Thyroid gland (tissue), 4 donors: ENCODE results near the gene TBATA.

Source experiments
- POLR2A ChIP-seq, 2 donors: fragments of 450-650 bp; IDR thresholded peaks; one replicate each; pipeline ENCODE4 v1.6.1; 2017; ENCODE audit warnings: antibody characterized with exemption in 2 of 2, mild to moderate bottlenecking in 2 of 2, moderate library complexity in 1 of 2
- TF ChIP-seq, protein P1 (sequence below), 6 experiments: fragments of 200-600 bp in 3 of 6; fragments of 450-650 bp in 3 of 6; sonication (generic) in 3 of 6; IDR thresholded peaks; one replicate each; pipeline ENCODE4 v1.5.1; 2016 to 2019; ENCODE audit warnings: antibody characterized with exemption in 6 of 6, mild to moderate bottlenecking in 2 of 6, inconsistent platforms in 1 of 6, moderate library complexity in 1 of 6

DNA sequence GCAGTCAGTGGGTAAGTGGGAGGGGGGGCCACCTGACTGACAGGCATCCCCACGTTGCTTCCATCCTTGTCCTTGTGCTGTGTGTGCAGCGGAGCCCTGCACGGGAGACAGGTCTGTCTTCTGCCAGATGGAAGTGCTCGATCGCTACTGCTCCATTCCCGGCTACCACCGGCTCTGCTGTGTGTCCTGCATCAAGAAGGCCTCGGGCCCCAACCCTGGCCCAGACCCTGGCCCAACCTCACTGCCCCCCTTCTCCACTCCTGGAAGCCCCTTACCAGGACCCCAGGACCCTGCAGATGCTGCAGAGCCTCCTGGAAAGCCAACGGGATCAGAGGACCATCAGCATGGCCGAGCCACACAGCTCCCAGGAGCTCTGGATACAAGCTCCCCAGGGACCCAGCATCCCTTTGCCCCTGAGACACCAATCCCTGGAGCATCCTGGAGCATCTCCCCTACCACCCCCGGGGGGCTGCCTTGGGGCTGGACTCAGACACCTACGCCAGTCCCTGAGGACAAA is 24.8 kb downstream of the TBATA start:
- TF ChIP-seq POLR2A (IDR thresholded peaks at IDR 0.05): no peak
- TF ChIP-seq, protein P1, sequence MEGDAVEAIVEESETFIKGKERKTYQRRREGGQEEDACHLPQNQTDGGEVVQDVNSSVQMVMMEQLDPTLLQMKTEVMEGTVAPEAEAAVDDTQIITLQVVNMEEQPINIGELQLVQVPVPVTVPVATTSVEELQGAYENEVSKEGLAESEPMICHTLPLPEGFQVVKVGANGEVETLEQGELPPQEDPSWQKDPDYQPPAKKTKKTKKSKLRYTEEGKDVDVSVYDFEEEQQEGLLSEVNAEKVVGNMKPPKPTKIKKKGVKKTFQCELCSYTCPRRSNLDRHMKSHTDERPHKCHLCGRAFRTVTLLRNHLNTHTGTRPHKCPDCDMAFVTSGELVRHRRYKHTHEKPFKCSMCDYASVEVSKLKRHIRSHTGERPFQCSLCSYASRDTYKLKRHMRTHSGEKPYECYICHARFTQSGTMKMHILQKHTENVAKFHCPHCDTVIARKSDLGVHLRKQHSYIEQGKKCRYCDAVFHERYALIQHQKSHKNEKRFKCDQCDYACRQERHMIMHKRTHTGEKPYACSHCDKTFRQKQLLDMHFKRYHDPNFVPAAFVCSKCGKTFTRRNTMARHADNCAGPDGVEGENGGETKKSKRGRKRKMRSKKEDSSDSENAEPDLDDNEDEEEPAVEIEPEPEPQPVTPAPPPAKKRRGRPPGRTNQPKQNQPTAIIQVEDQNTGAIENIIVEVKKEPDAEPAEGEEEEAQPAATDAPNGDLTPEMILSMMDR (IDR thresholded peaks at IDR 0.05): no peak
